DMS114 treated with DMSO at 0.1 percent for 48 hours (cell line): Measurements from ENCODE around the gene CPXCR1.
"Not testable (repeated sequence)": the region's sequence is repeated elsewhere in the genome, so short reads cannot be mapped to it uniquely, and the experiment has no call there.

Source experiments
- DNase-seq: peaks from one replicate; lab custom pipeline; 2025; ENCODE audit not compliant: unreplicated experiment; lab: John Stamatoyannopoulos, UW

Gene CPXCR1

DNA sequence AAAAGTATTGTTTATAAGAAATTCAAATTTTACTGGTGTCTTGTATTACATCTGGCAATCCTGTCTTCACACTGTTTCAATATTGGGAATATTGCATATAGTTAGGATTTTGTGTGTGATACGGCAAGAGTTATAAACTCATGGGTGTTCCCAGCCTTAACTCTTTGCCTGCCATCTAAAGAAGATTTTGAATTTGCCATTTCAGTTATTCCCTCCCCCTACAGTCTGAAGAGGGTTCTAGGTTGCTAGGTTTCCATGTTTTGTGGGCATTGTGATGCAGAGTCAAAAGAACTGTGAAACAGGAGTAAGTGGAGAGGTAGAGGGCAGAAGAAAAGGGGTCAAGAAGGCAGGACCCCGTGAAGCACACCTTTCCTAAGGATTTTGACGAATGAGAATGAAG, at the start of gene CPXCR1:
TSS of gene CPXCR1 (plus strand) at position 301 of the 400 bp plus-strand sequence. CDS start 6,190 bp downstream, outside the sequence.
- DNase-seq: no peak

DNA sequence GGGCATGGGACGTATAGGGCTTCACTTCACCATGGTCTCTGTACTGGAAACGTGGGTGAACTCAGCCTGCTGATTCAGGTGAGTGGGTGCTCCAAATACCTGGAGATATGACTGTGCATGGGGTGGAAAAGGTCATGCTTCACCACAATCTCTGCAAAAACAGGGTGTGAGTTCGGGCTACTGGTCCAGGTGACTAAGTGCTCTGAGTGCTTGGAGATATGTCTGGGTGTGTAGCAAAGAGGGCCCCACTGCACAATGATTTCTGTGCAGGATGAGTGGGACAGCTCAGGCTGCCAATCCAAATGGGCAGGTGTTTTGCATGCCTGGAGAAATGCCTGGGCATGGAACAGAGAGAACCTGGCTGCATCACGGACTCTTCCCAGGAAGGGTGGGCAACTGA, 11.2 kb upstream of the CPXCR1 start:
- no peak for DNase-seq

DNA sequence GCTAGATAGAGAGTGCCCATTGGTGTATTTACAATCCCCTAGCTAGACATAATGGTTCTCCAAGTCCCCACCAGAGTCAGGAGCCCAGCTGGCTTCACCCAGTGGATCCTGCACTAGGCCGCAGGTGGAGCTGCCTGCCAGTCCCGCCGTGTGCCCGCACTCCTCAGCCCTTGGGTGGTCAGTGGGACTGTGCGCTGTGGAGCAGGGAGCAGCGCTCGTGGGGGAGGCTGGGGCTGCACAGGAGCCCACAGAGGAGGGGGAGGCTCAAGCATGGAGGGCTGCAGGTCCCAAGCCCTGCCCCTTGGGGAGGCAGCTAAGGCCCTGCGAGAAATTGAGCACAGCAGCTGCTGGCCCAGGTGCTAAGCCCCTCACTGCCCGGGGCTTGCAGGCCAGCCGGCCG, 810 bp upstream of the CPXCR1 start:
- DNase-seq: not testable (repeated sequence)

DNA sequence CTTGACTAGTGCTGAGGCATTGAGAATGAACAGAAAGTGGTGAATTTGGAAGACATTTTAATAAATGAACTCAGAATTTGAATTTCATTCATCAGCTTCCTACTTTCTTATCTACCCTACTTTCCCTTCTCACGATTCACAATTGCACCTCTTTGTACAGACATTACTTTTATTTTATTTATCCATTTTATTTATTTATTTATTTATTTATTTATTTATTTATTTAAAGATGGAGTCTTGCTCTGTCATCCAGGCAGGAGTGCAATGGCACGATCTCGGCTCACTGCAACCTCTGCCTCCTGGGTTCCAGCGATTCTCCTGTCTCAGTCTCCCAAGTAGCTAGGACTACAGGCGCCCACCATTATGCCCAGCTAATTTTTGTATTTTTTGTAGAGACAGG, 5.3 kb downstream of the CPXCR1 start:
- DNase-seq: not testable (repeated sequence)

DNA sequence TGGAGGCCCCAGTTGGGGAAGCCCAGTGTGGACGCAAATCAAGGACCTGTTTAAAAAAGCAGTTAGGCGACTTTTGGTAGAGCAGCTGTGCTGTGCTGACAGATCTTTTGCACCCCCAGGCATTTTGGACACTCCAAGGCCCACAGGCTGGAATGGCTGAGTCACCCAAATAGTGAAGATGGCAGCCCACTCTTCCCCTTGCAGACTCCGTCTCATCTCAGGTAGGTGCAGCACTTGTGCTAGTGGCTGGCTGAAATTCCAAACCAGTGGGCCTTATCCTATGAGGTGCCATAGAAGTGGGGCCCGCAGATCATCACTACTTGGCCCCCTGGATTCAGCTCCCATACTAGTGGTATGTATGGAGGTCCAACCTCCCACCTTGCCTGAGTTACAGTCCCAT, 42.8 kb downstream of the CPXCR1 start:
- DNase-seq: no peak
